GM12878 (cell line): ENCODE results near the gene IL19. TPM values are rescaled to one million over a fixed set of nuclear protein-coding genes. Genes with fewer than 3 reads are reported as not detected.

Experiments
- ATAC-seq: fragments of 200-7000 bp; cut with Tn5 transposase; 3 replicates; pipeline ENCODE4 v1.9.1; 2020; ENCODE audit warnings: mild to moderate bottlenecking, moderate library complexity
- BruUV-seq: library from RNA; stranded (reverse); fragments of 400-500 nt; replicated peaks from 2 replicates; lab custom pipeline; 2021; lab: Mats Ljungman, UMichigan
- CTCF ChIA-PET: fragments of 300-600 bp; sonication (Branson Sonifier 250); formaldehyde crosslinking; extraction: SDS; loops from one replicate; lab custom pipeline; 2021; ENCODE audit warnings: inconsistent platforms; lab: Yijun Ruan, JAX
- POLR2A ChIA-PET: fragments of 350-600 bp; formaldehyde crosslinking; extraction: SDS; loops from one replicate; lab custom pipeline; 2021; ENCODE audit warnings: inconsistent platforms; lab: Charles Lee
- RAD21 ChIA-PET: fragments of 300-600 bp; sonication (Branson Sonifier 250); formaldehyde crosslinking; loops from one replicate; lab custom pipeline; 2023; ENCODE audit warnings: antibody characterized with exemption; ENCODE audit not compliant: unreplicated experiment; lab: Charles Lee
- SMC1A ChIA-PET: fragments of 300-600 bp; sonication (Branson Sonifier 250); formaldehyde crosslinking; loops from one replicate; lab custom pipeline; 2023; ENCODE audit not compliant: unreplicated experiment, uncharacterized antibody; lab: Charles Lee
- DNase-seq: peaks from one replicate; pipeline ENCODE4 v3.0.0-alpha.2; 2011; ENCODE audit warnings: low read depth, low spot score
- FAIRE-seq: peaks from 3 replicates; lab custom pipeline; 2011; peaks lifted over from hg19 to GRCh38; lab: Jason Lieb, UNC
- H2AFZ ChIP-seq: 2 replicates; pipeline ENCODE4 v1.6.0; 2011; ENCODE audit warnings: low read depth, low read length, control low read depth; ENCODE audit not compliant: control insufficient read depth
- H3K27ac ChIP-seq: 2 replicates; pipeline ENCODE4 v1.5.1; 2011; ENCODE audit warnings: control low read depth; ENCODE audit not compliant: control insufficient read depth, insufficient read depth
- H3K27me3 ChIP-seq, 2 experiments: replicated peaks in 1 of 2; 2 replicates each; pipeline versions ENCODE4 v1.6.0 to v1.6.1; 2011; ENCODE audit warnings: low read length in 1 of 2; ENCODE audit not compliant: control insufficient read depth in 2 of 2, insufficient read depth in 2 of 2
- H3K36me3 ChIP-seq, 2 experiments: 2 replicates each; pipeline ENCODE4 v1.5.1; 2011; ENCODE audit warnings: low read length in 1 of 2; ENCODE audit not compliant: control insufficient read depth in 2 of 2, insufficient read depth in 2 of 2
- H3K4me1 ChIP-seq: 2 replicates; pipeline ENCODE4 v1.6.1; 2011; ENCODE audit warnings: mild to moderate bottlenecking, low read length, moderate library complexity, mixed read lengths; ENCODE audit not compliant: control insufficient read depth, insufficient read depth
- H3K4me2 ChIP-seq: 2 replicates; pipeline ENCODE4 v1.6.0; 2011; ENCODE audit warnings: control low read depth; ENCODE audit not compliant: control insufficient read depth, insufficient read depth
- H3K4me3 ChIP-seq: fragments of 200-600 bp; sonication (generic); 2 replicates; pipeline ENCODE4 v1.5.1; 2016
- H3K79me2 ChIP-seq: 2 replicates; pipeline ENCODE4 v1.6.0; 2011; ENCODE audit warnings: low read length; ENCODE audit not compliant: control insufficient read depth, insufficient read depth
- H3K9ac ChIP-seq: 2 replicates; pipeline ENCODE4 v1.8.0; 2011; ENCODE audit warnings: low read length, control low read depth, mixed read lengths; ENCODE audit not compliant: control insufficient read depth, insufficient read depth
- H3K9me3 ChIP-seq: replicated peaks from 3 replicates; pipeline ENCODE4 v1.5.1; 2011; ENCODE audit warnings: mild to moderate bottlenecking, low read length; ENCODE audit not compliant: control insufficient read depth, insufficient read depth
- H4K20me1 ChIP-seq: 2 replicates; pipeline ENCODE4 v1.6.0; 2011; ENCODE audit not compliant: control insufficient read depth, insufficient read depth
- ASH2L ChIP-seq: fragments of 300-600, 200-600 bp; sonication (generic); IDR thresholded peaks from 2 replicates; pipeline ENCODE4 v1.6.1; 2017; ENCODE audit warnings: low read depth, mild to moderate bottlenecking, borderline replicate concordance
- CHD2 ChIP-seq: IDR thresholded peaks from 2 replicates; pipeline ENCODE4 v1.6.1; 2011; ENCODE audit warnings: low read depth, low read length, improper control_type of control experiment, borderline replicate concordance
- ELK1 ChIP-seq: IDR thresholded peaks from 2 replicates; pipeline ENCODE4 v1.6.1; 2012; ENCODE audit warnings: low read depth, low read length, improper control_type of control experiment
- HCFC1 ChIP-seq: fragments of 150-350 bp; IDR thresholded peaks from 2 replicates; pipeline ENCODE4 v1.6.1; 2014; ENCODE audit warnings: low read length
- HDAC6 ChIP-seq: fragments of 200-600 bp; sonication (generic); IDR thresholded peaks from one replicate; pipeline ENCODE4 v1.8.0; 2017; ENCODE audit warnings: antibody characterized with exemption; ENCODE audit not compliant: unreplicated experiment
- KAT2A ChIP-seq: conservative IDR thresholded peaks from 2 replicates; pipeline ENCODE4 v1.6.1; 2011; ENCODE audit warnings: low read depth, low read length; ENCODE audit not compliant: control insufficient read depth
- MYC ChIP-seq: IDR thresholded peaks from 2 replicates; pipeline ENCODE4 v1.6.1; 2011; ENCODE audit warnings: mild to moderate bottlenecking, low read length, moderate library complexity, inconsistent platforms; ENCODE audit not compliant: insufficient read depth, insufficient replicate concordance, insufficient read length, severe bottlenecking
- NFIC ChIP-seq: IDR thresholded peaks from 2 replicates; pipeline ENCODE4 v1.6.1; 2012; ENCODE audit warnings: low read depth, mild to moderate bottlenecking, inconsistent platforms, low read length, moderate library complexity
- NR2C1 ChIP-seq: fragments of 450-650 bp; IDR thresholded peaks from 2 replicates; pipeline ENCODE4 v1.6.1; 2017; ENCODE audit warnings: antibody characterized with exemption, mild to moderate bottlenecking, moderate library complexity
- RAD51 ChIP-seq: fragments of 450-650 bp; IDR thresholded peaks from 2 replicates; pipeline ENCODE4 v1.6.1; 2016; ENCODE audit warnings: moderate library complexity, mild to moderate bottlenecking, inconsistent platforms
- ZBTB11 ChIP-seq: fragments of 450-650 bp; formaldehyde crosslinking; IDR thresholded peaks from 2 replicates; pipeline ENCODE4 v1.5.0; 2022; ENCODE audit warnings: mild to moderate bottlenecking, missing genetic modification characterization
- ZNF217 ChIP-seq: fragments of 450-650 bp; IDR thresholded peaks from 2 replicates; pipeline ENCODE4 v1.6.1; 2017; ENCODE audit warnings: antibody characterized with exemption, mild to moderate bottlenecking
- WGBS: methylation state at CpG from one replicate; pipeline ENCODE4 v1.1.6; 2016; ENCODE audit warnings: low lambda C conversion rate; ENCODE audit not compliant: insufficient replicate concordance, insufficient coverage; ENCODE audit errors: missing lambda C conversion rate; 5-methylcytosine and 5-hydroxymethylcytosine counted together
- in situ Hi-C: fragments of 300-500 bp; cut with MboI; formaldehyde crosslinking; loops from 9 replicates; pipeline ENCODE4 v1.14.3; 2018; ENCODE audit warnings: mixed read lengths
- intact Hi-C: fragments of 100-400 bp; cut with micrococcal nuclease; formaldehyde crosslinking; loops from one replicate; pipeline ENCODE4 v1.14.2; 2022; ENCODE audit not compliant: unreplicated experiment
- polyA plus RNA-seq, 11 experiments: library from polyadenylated mRNA; depleted of rRNA in 4 of 11; unstranded in 6 of 11; stranded (reverse) in 5 of 11; fragments of >200 nt; fragmentation: Nextera tagmentation in 4 of 11; fragmentation: Illumina TruSeq in 1 of 11; extraction: Ambion mirVana in 4 of 11; extraction: Trizol in 1 of 11; gene quantifications; 1 replicate in 1 of 11; 2 replicates in 10 of 11; pipeline versions ENCODE4 v1.2.1 to v1.2.3, GENCODE V29; 2011 to 2016; ENCODE audit warnings: inconsistent platforms in 2 of 11, missing spikeins in 2 of 11, low read depth in 1 of 11
- total RNA-seq, 4 experiments: library from RNA; depleted of rRNA in 3 of 4; stranded (reverse); fragments of >200 nt in 3 of 4; fragmentation: Illumina TruSeq in 1 of 4; extraction: Trizol in 1 of 4; gene quantifications; 2 replicates each; pipeline versions ENCODE4 v1.2.1 to v1.2.3, GENCODE V29; 2013 to 2021
- TF ChIP-seq, protein P1 (sequence below): IDR thresholded peaks from 2 replicates; pipeline ENCODE4 v1.6.1; 2011; ENCODE audit warnings: borderline replicate concordance, low read depth, mild to moderate bottlenecking, moderate library complexity, mixed read lengths, low read length; ENCODE audit not compliant: insufficient read depth; ENCODE audit errors: extremely low read length

The IL19 gene
- total and polyA plus RNA-seq, 10 of the 15 experiments (the other 5 are each of a cell fraction or from before 2014, with no cell fraction given) = 0.10 to 0.73 (median 0.28) TPM; not detected in 6

DNA sequence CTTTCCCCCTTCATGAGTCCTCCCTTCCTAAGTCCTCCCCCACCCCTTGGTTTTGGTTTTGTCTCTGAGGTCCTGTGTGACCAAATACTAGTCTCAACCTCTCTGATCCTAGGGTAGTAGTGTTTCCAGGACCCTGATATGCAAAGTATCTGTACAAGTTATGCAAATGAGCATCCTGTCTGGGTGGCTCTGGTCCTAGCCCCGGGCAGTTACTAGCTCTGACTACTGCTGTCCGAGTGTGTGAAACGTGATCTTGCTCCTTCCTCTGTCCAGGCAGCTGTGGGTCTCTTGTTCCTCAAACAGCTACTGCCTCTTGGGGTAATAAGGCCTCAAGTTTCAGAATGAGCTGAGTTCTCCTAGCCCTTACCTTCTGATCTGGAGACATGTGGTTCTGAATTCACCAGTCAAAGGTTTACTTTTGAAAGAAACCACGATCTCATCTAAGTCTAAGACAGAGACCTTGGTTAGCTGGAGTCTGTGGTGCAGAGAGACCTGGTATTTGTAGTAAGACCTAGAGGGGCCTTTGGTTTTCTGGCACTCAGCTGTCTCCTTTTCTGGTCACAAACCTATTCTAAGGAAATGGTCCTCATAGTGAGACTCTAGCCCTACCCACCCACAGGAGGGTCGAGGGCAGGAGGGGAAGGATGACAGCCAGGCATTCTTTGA, 31.0 kb upstream of the IL19 start (continued):
- TF ChIP-seq ELK1 (no peak), CHD2 (0 out of 2 replicates have a peak, but pooled peaks have one; percentile 19), RAD51 (peak; percentile 82), ZBTB11 (CRISPR knock-in tag) (no peak), ZNF217 (peak; percentile 96)

DNA sequence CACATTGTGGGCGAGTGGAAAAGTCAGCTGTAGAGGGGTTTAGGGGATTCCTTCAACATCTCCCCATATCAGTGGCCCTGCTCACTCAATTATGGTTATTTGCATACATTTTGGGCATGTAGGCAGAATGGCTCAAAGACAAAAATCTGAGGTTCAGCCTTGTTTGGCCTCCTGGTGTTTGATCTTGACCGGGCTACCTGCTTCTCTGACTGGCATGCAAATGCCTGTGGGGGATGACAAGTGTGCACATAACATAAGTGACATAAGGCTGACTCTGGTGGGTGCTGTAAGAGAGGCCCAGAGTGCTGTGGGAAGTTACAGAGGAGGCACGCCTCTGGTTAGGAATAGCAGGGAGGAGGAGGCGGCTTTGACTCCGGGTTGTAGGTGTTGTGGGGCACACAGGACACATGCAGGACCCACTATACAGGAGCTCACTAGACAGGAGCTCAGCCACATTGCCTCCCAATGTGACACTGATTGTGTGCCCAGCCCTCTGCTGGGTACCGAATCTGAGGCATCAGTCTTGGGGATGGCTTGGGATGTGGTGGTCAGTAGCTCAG, 29.4 kb upstream of the IL19 start:
- Histone ChIP-seq H4K20me1 (no peaks in the 10 kb centered on the region), H3K4me1 (peaks cover 79% of the 10 kb centered on the region), H3K79me2 (no peaks in the 10 kb centered on the region), H2AFZ (no peak overlapping the region), H3K4me2 (peak overlapping the region; percentile 72), H3K36me3 (no peaks in the 10 kb centered on the region), H3K9me3 (no peaks in the 10 kb centered on the region), H3K27ac (peak overlapping the region; percentile 79), H3K4me3 (no peak overlapping the region), H3K9ac (peak overlapping the region; percentile 40), H3K27me3 (no peaks in the 10 kb centered on the region)
- BruUV-seq = no TSS peak
- in situ Hi-C loops = no loop called here
- SMC1A ChIA-PET = interaction anchor here (0.9 to 5.1 kb wide), 15 partner anchors 8 to 180 kb away, joined by 3 to 264 read pairs (median 12); partner anchors contain the start of genes IL10 and IL19
- ATAC-seq (no peak), DNase-seq (no peak), FAIRE-seq (no peak)
- WGBS = 32% methylated on average over 6 of the region's 6 CpGs
- CTCF ChIA-PET = interaction anchor here (0.6 to 3.9 kb wide), 16 partner anchors 15 to 173 kb away, joined by 3 to 91 read pairs (median 8); partner anchors contain the start of genes IL10 and IL19
- POLR2A ChIA-PET = interaction anchor here (0.9 to 3.2 kb wide), 7 partner anchors 17 to 164 kb away, joined by 3 to 52 read pairs (median 5); partner anchors contain the start of genes IL10 and IL19
- RAD21 ChIA-PET = interaction anchor here (0.7 to 5.1 kb wide), 15 partner anchors 19 to 190 kb away, joined by 3 to 227 read pairs (median 7); partner anchors contain the start of genes IL10 and IL19
- intact Hi-C loops = no loop called here
- TF ChIP-seq NR2C1 = no peak
- no peak for TF ChIP-seq NFIC
- no peak for TF ChIP-seq ASH2L
- TF ChIP-seq HCFC1 = no peak
- no peak for TF ChIP-seq KAT2A
- TF ChIP-seq HDAC6 = no peak
- TF ChIP-seq, protein P1, sequence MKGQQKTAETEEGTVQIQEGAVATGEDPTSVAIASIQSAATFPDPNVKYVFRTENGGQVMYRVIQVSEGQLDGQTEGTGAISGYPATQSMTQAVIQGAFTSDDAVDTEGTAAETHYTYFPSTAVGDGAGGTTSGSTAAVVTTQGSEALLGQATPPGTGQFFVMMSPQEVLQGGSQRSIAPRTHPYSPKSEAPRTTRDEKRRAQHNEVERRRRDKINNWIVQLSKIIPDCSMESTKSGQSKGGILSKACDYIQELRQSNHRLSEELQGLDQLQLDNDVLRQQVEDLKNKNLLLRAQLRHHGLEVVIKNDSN = no peak
- TF ChIP-seq MYC = no peak
